ENCODE measurements around the gene CREB1. TPM values are rescaled to one million over a fixed set of nuclear protein-coding genes. Genes with fewer than 3 reads are reported as not detected.
A peak's percentile ranks its signal among the peaks of the same experiment; 100 is the strongest.

The CREB1 gene
- 10 to 100 TPM; 32.9 to 51.8 (median 48.9) TPM for total RNA-seq (2021; fragmentation: NEBNext Ultra II Directional; extraction: Animal tissue kit (Norgen Biotek cat#: 25700))
- long read RNA-seq, full-length matches to known transcripts = 28 of 38 reads
- long read RNA-seq, partial matches to known transcripts = 1 of 38 reads
- long read RNA-seq, other reads (novel, unspliced or antisense) = 9 of 38 reads

- H3K4me1 Mint-ChIP-seq (ENCODE audit: low read depth) = peaks cover 40% of the 10 kb centered on the region
- peaks cover 5% of the 10 kb centered on the region for H3K27me3 Mint-ChIP-seq (ENCODE audit: insufficient read depth)
- H3K27ac Mint-ChIP-seq = peak within 1 kb of the TSS; percentile 100
- H3K9me3 Mint-ChIP-seq = no peaks in the 10 kb centered on the region
- TF ChIP-seq CTCF (IDR thresholded peaks at IDR 0.05) = peak; percentile 43; the same call in 1 of the 2 replicates
- peak; percentile 99 for DNase-seq
- H3K36me3 Mint-ChIP-seq (ENCODE audit: low read depth) = peaks cover 15% of the 10 kb centered on the region
- peak within 1 kb of the TSS; percentile 99 for H3K4me3 Mint-ChIP-seq
Measured at GRCh38 chr2:207529330-207530159, at the start of gene CREB1. CREB1 (plus strand) TSS chr2:207529962; CDS start chr2:207555636, 25,674 bp downstream.

- peaks cover 57% of the 10 kb centered on the region for H3K4me1 Mint-ChIP-seq (ENCODE audit: low read depth)
- no peak for TF ChIP-seq CTCF (IDR thresholded peaks at IDR 0.05)
- no peaks in the 10 kb centered on the region for H3K36me3 Mint-ChIP-seq (ENCODE audit: low read depth)
- H3K9me3 Mint-ChIP-seq = no peaks in the 10 kb centered on the region
- no peak for DNase-seq
- no peak overlapping the region for H3K4me3 Mint-ChIP-seq
- H3K27ac Mint-ChIP-seq = no peak overlapping the region
- no peaks in the 10 kb centered on the region for H3K27me3 Mint-ChIP-seq (ENCODE audit: insufficient read depth)
Measured at GRCh38 chr2:207480521-207481040, 49.2 kb upstream of the CREB1 start.

- Mint-ChIP-seq H3K27me3 (ENCODE audit: insufficient read depth) (no peaks in the 10 kb centered on the region), H3K4me1 (ENCODE audit: low read depth) (peaks cover 56% of the 10 kb centered on the region), H3K4me3 (no peak overlapping the region), H3K9me3 (no peaks in the 10 kb centered on the region), H3K27ac (no peak overlapping the region), H3K36me3 (ENCODE audit: low read depth) (no peaks in the 10 kb centered on the region)
- no peak for DNase-seq
- no peak for TF ChIP-seq CTCF (IDR thresholded peaks at IDR 0.05)
Measured at GRCh38 chr2:207481924-207482323, 47.8 kb upstream of the CREB1 start.

GRCh38 chr2:207482630-207483029 lies 47.1 kb upstream of the CREB1 start:
- Mint-ChIP-seq H3K9me3 (no peaks in the 10 kb centered on the region), H3K4me3 (no peak overlapping the region), H3K27ac (peak overlapping the region; percentile 17; the same call in 1 of the 2 replicates), H3K4me1 (ENCODE audit: low read depth) (peaks cover 63% of the 10 kb centered on the region), H3K36me3 (ENCODE audit: low read depth) (no peaks in the 10 kb centered on the region), H3K27me3 (ENCODE audit: insufficient read depth) (no peaks in the 10 kb centered on the region)
- TF ChIP-seq CTCF (IDR thresholded peaks at IDR 0.05) = no peak
- peak; percentile 40 for DNase-seq

- no peak for TF ChIP-seq CTCF (IDR thresholded peaks at IDR 0.05)
- Mint-ChIP-seq H3K9me3 (no peaks in the 10 kb centered on the region), H3K27ac (peak overlapping the region; percentile 17; the same call in 1 of the 2 replicates), H3K27me3 (ENCODE audit: insufficient read depth) (no peaks in the 10 kb centered on the region; the same call in 1 of the 2 replicates), H3K4me1 (ENCODE audit: low read depth) (peaks cover 67% of the 10 kb centered on the region), H3K36me3 (ENCODE audit: low read depth) (no peaks in the 10 kb centered on the region), H3K4me3 (no peak overlapping the region)
- DNase-seq = no peak
Measured at GRCh38 chr2:207483066-207483465, 46.7 kb upstream of the CREB1 start.

All from HFFc6 (cell line).